GM18505 (cell line): ENCODE results near the gene SVIP.

ENCODE experiments used
- ATAC-seq: cut with Tn5 transposase; IDR thresholded peaks from one replicate; pipeline ENCODE4 v1.9.1; 2021; ENCODE audit not compliant: unreplicated experiment
- POLR2A ChIP-seq: IDR thresholded peaks from 4 replicates; pipeline ENCODE4 v1.6.1; 2011; ENCODE audit warnings: borderline replicate concordance; ENCODE audit not compliant: insufficient read depth, insufficient read length; ENCODE audit errors: extremely low read depth

The SVIP gene

GRCh38 chr11:22780952-22781593, 48.5 kb downstream of the SVIP start:
- peak; percentile 84 for ATAC-seq
- no peak for TF ChIP-seq POLR2A

- no peak for TF ChIP-seq POLR2A
- ATAC-seq: no peak
Observed at GRCh38 chr11:22779850-22780249, 49.8 kb downstream of the SVIP start.

GRCh38 chr11:22778642-22779041, 51.0 kb downstream of the SVIP start:
- TF ChIP-seq POLR2A: no peak
- no peak for ATAC-seq

GRCh38 chr11:22775248-22775647, 54.4 kb downstream of the SVIP start:
- TF ChIP-seq POLR2A: no peak
- no peak for ATAC-seq

GRCh38 chr11:22774716-22775115, 54.9 kb downstream of the SVIP start:
- peak; percentile 62 for ATAC-seq
- no peak for TF ChIP-seq POLR2A

- no peak for TF ChIP-seq POLR2A
- ATAC-seq: no peak
Observed at GRCh38 chr11:22769081-22769480, 60.5 kb downstream of the SVIP start.
